Astrocyte (in vitro differentiated cells and primary cell): ENCODE measurements around the gene ST3GAL2. TPM values are rescaled to one million over a fixed set of nuclear protein-coding genes. Genes with fewer than 3 reads are reported as not detected.

Experiments used
- DNase-seq: peaks from one replicate; pipeline ENCODE4 v3.0.0-alpha.2; 2010; ENCODE audit warnings: low read depth
- FAIRE-seq: peaks from 2 replicates; lab custom pipeline; 2011; peaks lifted over from hg19 to GRCh38; lab: Jason Lieb, UNC
- H2AFZ ChIP-seq: 2 replicates; pipeline ENCODE4 v1.6.0; 2012; ENCODE audit warnings: low read depth, low read length, inconsistent platforms
- H3K27ac ChIP-seq: 2 replicates; pipeline ENCODE4 v1.5.1; 2011; ENCODE audit warnings: low read depth, low read length, inconsistent platforms
- H3K27me3 ChIP-seq: 2 replicates; pipeline ENCODE4 v1.6.0; 2011; ENCODE audit warnings: low read length, inconsistent platforms; ENCODE audit not compliant: insufficient read depth
- H3K36me3 ChIP-seq: 2 replicates; pipeline ENCODE4 v1.5.1; 2011; ENCODE audit warnings: low read length, inconsistent platforms; ENCODE audit not compliant: insufficient read depth
- H3K4me1 ChIP-seq: 2 replicates; pipeline ENCODE4 v1.5.1; 2011; ENCODE audit warnings: low read length, inconsistent platforms; ENCODE audit not compliant: insufficient read depth
- H3K4me2 ChIP-seq: 2 replicates; pipeline ENCODE4 v1.6.0; 2012; ENCODE audit warnings: low read length, inconsistent platforms
- H3K4me3 ChIP-seq: 2 replicates; pipeline ENCODE4 v1.5.1; 2011; ENCODE audit warnings: low read depth, mild to moderate bottlenecking, low read length, inconsistent platforms; ENCODE audit not compliant: insufficient read depth
- H3K79me2 ChIP-seq: 2 replicates; pipeline ENCODE4 v1.6.0; 2012; ENCODE audit warnings: mild to moderate bottlenecking, low read length, inconsistent platforms; ENCODE audit not compliant: insufficient read depth
- H3K9ac ChIP-seq: 2 replicates; pipeline ENCODE4 v1.6.0; 2012; ENCODE audit warnings: mild to moderate bottlenecking, low read length, inconsistent platforms
- H3K9me3 ChIP-seq: 2 replicates; pipeline ENCODE4 v1.5.1; 2012; ENCODE audit warnings: low read depth, mild to moderate bottlenecking, low read length, inconsistent platforms; ENCODE audit not compliant: insufficient read depth
- H4K20me1 ChIP-seq: 2 replicates; pipeline ENCODE4 v1.6.0; 2012; ENCODE audit warnings: low read length, inconsistent platforms; ENCODE audit not compliant: insufficient read depth
- H3K27ac Mint-ChIP-seq: one replicate; pipeline ENCODE4 v1.8.0; 2021; ENCODE audit warnings: mild to moderate bottlenecking, mixed read lengths; ENCODE audit not compliant: unreplicated experiment
- H3K27me3 Mint-ChIP-seq: one replicate; pipeline ENCODE4 v1.8.0; 2021; ENCODE audit warnings: low read depth, mixed read lengths; ENCODE audit not compliant: unreplicated experiment
- H3K36me3 Mint-ChIP-seq: one replicate; pipeline ENCODE4 v1.8.0; 2021; ENCODE audit warnings: low read depth, mixed read lengths; ENCODE audit not compliant: unreplicated experiment
- H3K4me1 Mint-ChIP-seq: one replicate; pipeline ENCODE4 v1.8.0; 2021; ENCODE audit warnings: low read depth, mixed read lengths; ENCODE audit not compliant: unreplicated experiment
- H3K4me3 Mint-ChIP-seq: one replicate; pipeline ENCODE4 v1.8.0; 2021; ENCODE audit warnings: mild to moderate bottlenecking, moderate library complexity, mixed read lengths; ENCODE audit not compliant: unreplicated experiment
- H3K9me3 Mint-ChIP-seq: one replicate; pipeline ENCODE4 v1.8.0; 2021; ENCODE audit warnings: mild to moderate bottlenecking, mixed read lengths; ENCODE audit not compliant: unreplicated experiment
- EZH2 ChIP-seq: IDR thresholded peaks from 2 replicates; pipeline ENCODE4 v1.6.1; 2012; ENCODE audit warnings: mild to moderate bottlenecking, low read length, inconsistent platforms; ENCODE audit not compliant: insufficient read depth
- total RNA-seq: library from RNA; stranded (reverse); gene quantifications from 2 replicates; pipeline ENCODE4 v1.2.1, GENCODE V29; 2021
- TF ChIP-seq, protein P1 (sequence below): IDR thresholded peaks from 2 replicates; pipeline ENCODE4 v1.5.1; 2011; ENCODE audit warnings: low read depth, mild to moderate bottlenecking, inconsistent platforms, low read length, moderate library complexity; ENCODE audit not compliant: insufficient read depth

The ST3GAL2 gene
- total RNA-seq, 1 donor from 2014 or later: 108 TPM

DNA sequence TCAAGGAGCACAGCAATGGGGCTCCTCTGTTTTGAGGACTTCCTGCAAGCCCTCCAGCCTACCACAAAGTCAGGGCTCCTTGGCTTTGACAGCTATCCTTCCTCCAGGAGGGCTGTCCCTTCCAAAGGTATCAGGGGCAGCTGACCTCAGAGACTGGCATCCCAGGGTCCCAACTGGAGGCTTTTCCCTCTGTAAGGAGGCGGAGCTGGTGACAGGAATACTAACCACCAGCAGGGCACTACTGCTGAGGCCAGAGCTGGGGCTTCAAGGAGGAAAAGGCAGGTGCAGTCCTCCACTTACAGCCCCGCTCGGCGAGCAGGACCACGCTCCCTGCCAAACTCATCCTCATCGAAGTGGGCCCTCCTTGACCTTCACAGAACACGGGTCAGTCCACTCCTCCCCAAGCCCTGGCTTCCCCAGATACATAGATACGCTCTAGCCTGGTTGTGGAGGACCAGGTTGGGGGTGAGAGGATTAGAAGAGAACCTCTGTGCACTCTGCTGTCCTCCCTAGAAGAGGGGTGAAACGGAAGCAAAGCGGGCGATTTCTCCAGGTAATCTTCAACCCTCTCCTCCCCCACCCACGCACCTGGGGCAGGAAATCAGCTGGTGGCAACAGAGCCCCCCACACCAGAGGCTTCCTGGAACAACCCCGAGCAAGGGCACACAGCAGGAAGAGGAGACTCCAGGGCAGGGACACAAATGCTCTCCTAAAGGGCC is 20.5 kb downstream of the ST3GAL2 start:
- no peak overlapping the region for H3K27ac Mint-ChIP-seq

GRCh38 chr16:70417661-70418060 is 21.2 kb downstream of the ST3GAL2 start:
- H3K27me3 ChIP-seq: no peaks in the 10 kb centered on the region
- no peak overlapping the region for H3K27ac ChIP-seq
- H3K4me2 ChIP-seq: no peak overlapping the region
- DNase-seq (no peak), FAIRE-seq (no peak)
- no peak overlapping the region for H3K9ac ChIP-seq
- H4K20me1 ChIP-seq: peaks cover 86% of the 10 kb centered on the region
- H3K79me2 ChIP-seq: peaks cover 90% of the 10 kb centered on the region
- Mint-ChIP-seq H3K27ac (no peak overlapping the region), H3K36me3 (peaks cover 20% of the 10 kb centered on the region), H3K27me3 (no peaks in the 10 kb centered on the region), H3K4me3 (no peak overlapping the region), H3K4me1 (peaks cover 40% of the 10 kb centered on the region), H3K9me3 (no peaks in the 10 kb centered on the region)
- H3K4me1 ChIP-seq: no peaks in the 10 kb centered on the region
- TF ChIP-seq EZH2: no peak
- TF ChIP-seq, protein P1, sequence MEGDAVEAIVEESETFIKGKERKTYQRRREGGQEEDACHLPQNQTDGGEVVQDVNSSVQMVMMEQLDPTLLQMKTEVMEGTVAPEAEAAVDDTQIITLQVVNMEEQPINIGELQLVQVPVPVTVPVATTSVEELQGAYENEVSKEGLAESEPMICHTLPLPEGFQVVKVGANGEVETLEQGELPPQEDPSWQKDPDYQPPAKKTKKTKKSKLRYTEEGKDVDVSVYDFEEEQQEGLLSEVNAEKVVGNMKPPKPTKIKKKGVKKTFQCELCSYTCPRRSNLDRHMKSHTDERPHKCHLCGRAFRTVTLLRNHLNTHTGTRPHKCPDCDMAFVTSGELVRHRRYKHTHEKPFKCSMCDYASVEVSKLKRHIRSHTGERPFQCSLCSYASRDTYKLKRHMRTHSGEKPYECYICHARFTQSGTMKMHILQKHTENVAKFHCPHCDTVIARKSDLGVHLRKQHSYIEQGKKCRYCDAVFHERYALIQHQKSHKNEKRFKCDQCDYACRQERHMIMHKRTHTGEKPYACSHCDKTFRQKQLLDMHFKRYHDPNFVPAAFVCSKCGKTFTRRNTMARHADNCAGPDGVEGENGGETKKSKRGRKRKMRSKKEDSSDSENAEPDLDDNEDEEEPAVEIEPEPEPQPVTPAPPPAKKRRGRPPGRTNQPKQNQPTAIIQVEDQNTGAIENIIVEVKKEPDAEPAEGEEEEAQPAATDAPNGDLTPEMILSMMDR: no peak
- H3K36me3 ChIP-seq: no peaks in the 10 kb centered on the region
- H2AFZ ChIP-seq: no peak overlapping the region
- H3K4me3 ChIP-seq: no peak overlapping the region
- no peaks in the 10 kb centered on the region for H3K9me3 ChIP-seq

More for the DNA sequence above, 20.5 kb downstream of the ST3GAL2 start:
- no peak overlapping the region for H3K4me2 ChIP-seq
- no peak for FAIRE-seq
- no peak overlapping the region for H3K4me3 ChIP-seq
- Mint-ChIP-seq H3K9me3 (no peaks in the 10 kb centered on the region), H3K27me3 (no peaks in the 10 kb centered on the region), H3K4me1 (peaks cover 47% of the 10 kb centered on the region), H3K36me3 (peaks cover 21% of the 10 kb centered on the region), H3K4me3 (no peak overlapping the region)
- H3K9ac ChIP-seq: no peak overlapping the region
- H3K36me3 ChIP-seq: no peaks in the 10 kb centered on the region
- TF ChIP-seq, protein P1: no peak
- no peak for TF ChIP-seq EZH2
- no peaks in the 10 kb centered on the region for H3K27me3 ChIP-seq
- no peaks in the 10 kb centered on the region for H3K9me3 ChIP-seq
- H3K4me1 ChIP-seq: no peaks in the 10 kb centered on the region
- H3K27ac ChIP-seq: no peak overlapping the region
- DNase-seq: no peak
- peaks cover 92% of the 10 kb centered on the region for H3K79me2 ChIP-seq
- no peak overlapping the region for H2AFZ ChIP-seq
- peaks cover 94% of the 10 kb centered on the region for H4K20me1 ChIP-seq
